ENCODE data around the gene ITGA1. TPM values are rescaled to one million over a fixed set of nuclear protein-coding genes. Genes with fewer than 3 reads are reported as not detected.
A peak's percentile ranks its signal among the peaks of the same experiment; 100 is the strongest.

Gene ITGA1
- total RNA-seq, 1 donor from 2014 or later: 62.3 TPM

DNA sequence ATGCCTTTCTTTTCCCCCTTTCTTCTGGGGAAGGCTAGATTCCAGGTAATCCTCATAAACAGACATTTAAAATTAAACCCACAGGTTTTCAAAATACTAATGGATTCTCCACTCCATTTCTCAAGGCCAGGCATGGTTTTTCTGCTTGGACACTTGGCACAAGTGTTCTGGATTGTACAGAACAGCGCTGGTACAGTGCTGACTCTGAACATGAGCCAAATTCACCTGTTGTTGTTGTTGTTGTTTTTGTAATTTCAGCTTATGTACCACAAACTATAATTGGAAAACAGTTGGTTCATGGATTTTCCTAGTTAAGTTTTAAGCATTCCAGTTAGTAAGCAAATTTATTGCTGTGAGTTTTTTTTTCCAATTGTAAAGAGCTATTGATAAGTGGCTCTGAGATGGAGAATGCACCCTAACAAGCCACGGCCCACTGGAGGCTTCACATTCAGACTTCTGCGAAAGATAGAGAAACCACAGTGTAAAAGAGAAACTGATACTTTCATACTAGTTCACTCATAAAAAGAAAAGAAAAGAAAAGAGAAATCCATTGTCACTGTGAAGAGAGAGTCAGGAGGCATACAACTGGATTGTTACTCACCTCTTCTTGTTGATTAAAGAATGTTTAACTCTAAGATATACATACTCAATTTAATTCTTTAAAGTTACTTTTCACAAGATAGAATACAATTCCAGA, 16.2 kb upstream of the ITGA1 start:
- DNase-seq (ENCODE audit: low spot score): no peak

- DNase-seq (ENCODE audit: low spot score): no peak
These were observed 15.0 kb upstream of the ITGA1 start for GRCh38 chr5:52772668-52773067.

- DNase-seq (ENCODE audit: low spot score): no peak
These were observed 14.4 kb upstream of the ITGA1 start for GRCh38 chr5:52773342-52773741.

DNA sequence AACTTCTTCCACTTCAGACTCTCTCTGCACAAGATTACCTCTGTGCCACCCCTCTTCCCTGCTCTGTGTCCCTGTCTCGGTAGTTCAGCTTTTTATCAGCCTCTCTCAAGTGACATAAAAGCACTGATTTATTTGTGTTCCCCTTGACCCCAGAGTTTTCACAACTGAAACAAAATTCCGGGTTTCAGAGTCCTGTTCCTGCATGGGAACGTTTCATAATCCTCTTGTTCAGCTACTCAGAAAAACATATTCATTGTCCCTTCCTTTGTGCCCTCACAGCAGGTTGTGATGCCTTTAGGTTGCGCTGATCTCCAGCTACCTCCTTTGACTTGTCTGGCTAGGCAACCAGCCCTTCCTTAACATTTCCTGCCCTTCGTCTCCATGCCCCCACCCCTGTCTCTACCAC, 13.7 kb upstream of the ITGA1 start:
- DNase-seq (ENCODE audit: low spot score): no peak

- no peak for DNase-seq (ENCODE audit: low spot score)
These were observed 11.6 kb upstream of the ITGA1 start for GRCh38 chr5:52776116-52776515.

DNA sequence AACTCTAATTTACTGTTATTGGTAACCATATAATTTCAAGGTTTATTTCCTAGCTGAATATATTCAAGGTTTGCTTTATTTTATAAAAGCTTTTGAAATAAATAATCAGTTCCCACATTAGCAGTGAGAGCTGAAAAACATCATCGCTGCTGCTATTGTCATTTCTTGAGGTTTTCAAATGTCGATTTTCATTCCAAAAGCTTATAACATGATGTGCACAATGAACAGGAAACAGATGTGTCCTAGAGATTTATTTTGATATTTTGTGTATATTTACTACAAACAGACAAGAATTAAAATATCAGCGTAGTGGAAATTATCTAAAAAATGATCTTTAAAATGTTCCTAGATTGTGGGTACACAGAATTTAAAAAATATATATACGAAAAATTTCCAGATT, 10.5 kb upstream of the ITGA1 start:
- DNase-seq (ENCODE audit: low spot score): no peak

GRCh38 chr5:52778781-52779180, 8.9 kb upstream of the ITGA1 start:
- DNase-seq (ENCODE audit: low spot score): no peak

- DNase-seq (ENCODE audit: low spot score): no peak
These were observed 8.5 kb upstream of the ITGA1 start for GRCh38 chr5:52779213-52779612.

DNA sequence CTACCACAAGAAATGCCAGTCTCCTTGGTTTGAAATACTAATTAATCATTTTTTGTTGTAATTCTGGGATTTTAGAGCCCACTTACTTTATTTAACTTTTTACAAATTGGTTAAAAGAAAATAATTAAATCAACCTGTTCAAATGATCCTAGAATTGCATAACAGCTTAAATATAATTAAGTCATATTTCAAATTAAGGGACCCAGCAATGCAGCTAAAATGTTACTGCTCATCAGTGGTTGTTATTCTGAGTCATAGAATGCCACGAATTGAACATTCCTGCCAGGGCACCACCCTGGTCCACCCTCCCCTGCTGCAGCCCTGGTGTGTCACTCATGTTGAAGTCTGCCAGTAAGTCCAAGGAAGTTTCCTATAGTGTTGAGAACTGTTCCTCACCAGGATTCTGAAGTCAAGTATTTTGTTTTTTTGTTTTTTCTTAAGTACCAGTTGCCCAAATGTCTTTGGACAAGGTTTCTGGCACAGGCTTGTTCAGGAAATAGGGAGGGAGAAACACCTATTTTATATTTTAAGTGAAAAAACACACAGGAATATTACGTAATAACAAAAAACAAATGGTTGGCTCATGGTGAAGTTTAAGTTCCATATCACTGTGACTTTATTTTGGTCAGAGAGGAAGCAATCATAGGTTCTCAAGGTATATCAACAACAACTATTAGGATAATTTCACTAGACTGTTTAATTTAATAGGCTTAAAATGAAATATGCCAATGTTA, 4.3 kb upstream of the ITGA1 start:
- DNase-seq (ENCODE audit: low spot score): no peak

DNA sequence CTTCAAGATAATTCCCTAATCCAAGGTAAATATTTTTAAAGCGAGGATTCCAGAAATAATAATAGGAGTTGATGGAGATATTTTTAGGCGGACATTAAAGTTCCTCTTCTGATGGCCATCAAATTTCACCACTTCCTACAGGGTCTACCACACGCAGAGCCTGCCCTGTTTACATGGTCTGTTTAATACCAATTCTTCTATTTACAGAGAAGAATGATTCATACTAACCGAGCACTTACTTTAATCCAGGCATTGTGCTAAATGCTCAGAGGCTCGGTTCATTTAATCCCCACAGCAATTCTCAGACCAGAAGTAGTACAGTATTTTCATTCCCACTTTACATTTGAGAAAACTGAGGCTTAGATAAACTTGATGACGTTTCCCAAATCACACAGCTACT, 3.0 kb upstream of the ITGA1 start:
- no peak for DNase-seq (ENCODE audit: low spot score)

GRCh38 chr5:52786391-52786790, 1.3 kb upstream of the ITGA1 start:
- no peak for DNase-seq (ENCODE audit: low spot score)

DNA sequence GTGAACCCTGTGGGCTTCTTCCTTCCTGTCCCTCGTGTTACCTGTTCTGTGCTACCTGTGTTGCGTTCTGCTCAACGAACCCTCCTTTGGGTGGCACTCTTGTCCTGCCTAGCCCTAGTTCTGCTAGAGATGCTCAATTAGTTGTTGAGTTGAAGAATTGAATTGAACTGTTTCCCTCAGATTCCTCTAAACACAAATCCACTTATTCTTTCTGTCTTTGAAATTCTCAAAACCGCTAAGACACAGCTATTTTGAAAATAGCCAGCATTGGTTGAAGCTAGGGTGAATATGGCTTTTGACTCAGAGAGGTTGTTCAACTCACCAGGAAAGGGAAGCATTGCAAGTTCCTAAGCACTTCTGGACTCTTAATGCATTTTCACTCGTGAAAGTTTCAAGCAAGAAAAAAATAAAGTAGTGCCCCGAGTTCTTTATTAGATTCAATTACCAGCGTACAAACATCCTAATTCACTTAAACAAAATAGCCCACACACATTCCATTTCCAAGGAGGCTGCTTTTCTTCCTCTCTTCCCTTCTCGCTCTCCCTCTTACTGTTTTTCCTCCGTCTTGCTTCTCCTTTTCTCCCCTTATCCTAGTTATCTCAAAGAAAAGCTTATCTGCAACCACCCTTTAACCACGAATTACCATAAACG, 642 bp upstream of the ITGA1 start:
- DNase-seq (ENCODE audit: low spot score): no peak

- DNase-seq (ENCODE audit: low spot score): no peak
These were observed 747 bp downstream of the ITGA1 start for GRCh38 chr5:52788505-52788821.

GRCh38 chr5:52789378-52789777, 1.7 kb downstream of the ITGA1 start:
- DNase-seq (ENCODE audit: low spot score): no peak

DNA sequence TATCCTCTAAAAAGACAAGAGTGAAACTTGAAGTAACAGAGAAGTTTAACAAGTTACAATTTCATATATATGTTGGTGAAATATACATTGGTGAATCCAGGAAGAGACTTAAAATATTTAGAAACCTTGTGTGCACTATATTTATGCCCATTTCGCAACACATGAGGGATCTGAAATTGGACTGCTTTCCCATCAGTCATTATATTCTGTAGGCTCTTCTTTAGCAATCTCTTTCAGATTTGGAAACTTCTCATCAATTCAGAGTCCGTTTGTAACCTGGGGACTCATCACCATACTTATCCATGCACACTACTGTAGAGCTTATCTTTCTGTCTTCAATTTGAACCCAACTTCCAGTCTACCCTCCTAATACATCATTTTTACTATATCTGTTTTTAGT, 2.1 kb downstream of the ITGA1 start:
- DNase-seq (ENCODE audit: low spot score): no peak

DNA sequence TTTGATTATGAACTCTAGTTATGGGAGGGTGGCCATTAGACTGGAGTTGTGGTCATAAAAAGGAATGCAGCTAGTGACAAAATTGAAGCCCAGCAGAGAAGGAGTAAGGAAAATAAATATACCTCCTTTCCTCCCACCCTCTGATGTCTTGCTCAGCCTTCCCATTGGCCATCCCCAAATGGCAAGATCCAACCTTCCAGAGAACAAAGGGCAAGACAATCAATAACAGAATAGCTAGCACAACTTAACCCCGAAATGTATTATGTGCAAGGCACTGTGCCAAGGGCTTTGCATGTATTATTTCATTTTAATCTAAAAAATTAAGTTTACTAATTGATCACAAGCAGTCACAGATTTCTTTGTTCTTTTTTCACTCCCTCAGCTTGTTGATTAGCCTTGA, 3.6 kb downstream of the ITGA1 start:
- DNase-seq (ENCODE audit: low spot score): no peak

GRCh38 chr5:52794519-52794918, 6.8 kb downstream of the ITGA1 start:
- DNase-seq (ENCODE audit: low spot score): no peak

GRCh38 chr5:52796031-52796430, 8.3 kb downstream of the ITGA1 start:
- no peak for DNase-seq (ENCODE audit: low spot score)

DNA sequence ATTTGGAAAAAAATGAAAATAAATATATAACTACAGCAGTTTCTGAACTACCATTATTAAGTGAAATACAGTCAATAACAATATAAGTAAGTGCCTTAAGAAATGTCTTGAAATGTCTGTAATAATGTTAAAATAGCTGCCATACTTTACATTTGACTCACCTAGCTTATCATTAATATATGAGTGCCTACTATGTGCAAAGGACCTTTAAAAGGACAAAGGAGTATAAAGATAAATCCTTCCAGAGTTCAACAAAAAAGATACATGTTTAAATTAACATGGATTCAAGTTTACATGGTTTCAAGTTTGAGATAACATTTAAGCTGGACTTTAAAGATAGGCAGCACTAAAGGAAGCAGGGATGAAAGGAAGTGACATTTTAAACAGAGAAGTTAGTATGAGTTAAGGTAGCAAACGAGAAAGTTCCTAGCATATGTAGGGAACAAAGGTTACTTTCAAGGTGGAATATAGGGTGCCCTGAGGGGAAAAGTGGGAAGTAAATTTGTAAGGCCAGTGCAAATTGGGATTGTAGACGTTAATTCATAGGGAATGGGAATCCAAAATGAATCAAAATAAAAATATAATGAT, 8.9 kb downstream of the ITGA1 start:
- no peak for DNase-seq (ENCODE audit: low spot score)

- no peak for DNase-seq (ENCODE audit: low spot score)
These were observed 11.2 kb downstream of the ITGA1 start for GRCh38 chr5:52798938-52799337.

GRCh38 chr5:52799358-52799982, 11.8 kb downstream of the ITGA1 start:
- no peak for DNase-seq (ENCODE audit: low spot score)

GRCh38 chr5:52799983-52800393, 12.3 kb downstream of the ITGA1 start:
- peak; percentile 99 for DNase-seq (ENCODE audit: low spot score)
